Muscle layer of colon (tissue), 2 donors: ENCODE measurements around the gene CD274.
A peak's percentile ranks its signal among the peaks of the same experiment; 100 is the strongest.
"Not testable (repeated sequence)": the region's sequence is repeated elsewhere in the genome, so short reads cannot be mapped to it uniquely, and the experiment has no call there.

ENCODE experiments used
- H3K27ac ChIP-seq: one replicate; pipeline ENCODE4 v1.7.0; 2013; ENCODE audit warnings: low read depth, mild to moderate bottlenecking, low read length, moderate library complexity
- H3K27me3 ChIP-seq, 2 donors: one replicate each; pipeline ENCODE4 v1.7.0; 2013; ENCODE audit warnings: low read length in 2 of 2, mild to moderate bottlenecking in 2 of 2; ENCODE audit not compliant: insufficient read depth in 2 of 2, control insufficient read depth in 1 of 2
- H3K36me3 ChIP-seq: one replicate; pipeline ENCODE4 v1.7.0; 2013; ENCODE audit warnings: mild to moderate bottlenecking, low read length; ENCODE audit not compliant: insufficient read depth
- H3K4me1 ChIP-seq: one replicate; pipeline ENCODE4 v1.7.0; 2013; ENCODE audit warnings: mild to moderate bottlenecking, low read length; ENCODE audit not compliant: insufficient read depth
- H3K4me3 ChIP-seq, 2 donors: one replicate each; pipeline ENCODE4 v1.7.0; 2013; ENCODE audit warnings: low read length in 2 of 2, low read depth in 1 of 2, mild to moderate bottlenecking in 1 of 2, moderate library complexity in 1 of 2
- H3K9ac ChIP-seq: one replicate; pipeline ENCODE4 v1.7.0; 2013; ENCODE audit warnings: low read length
- H3K9me3 ChIP-seq: one replicate; pipeline ENCODE4 v1.7.0; 2013; ENCODE audit warnings: mild to moderate bottlenecking, low read length
- donor health status: abdominal sarcoma.
- donor health status: Adenocarcinoma of cecum.

CD274 gene

DNA sequence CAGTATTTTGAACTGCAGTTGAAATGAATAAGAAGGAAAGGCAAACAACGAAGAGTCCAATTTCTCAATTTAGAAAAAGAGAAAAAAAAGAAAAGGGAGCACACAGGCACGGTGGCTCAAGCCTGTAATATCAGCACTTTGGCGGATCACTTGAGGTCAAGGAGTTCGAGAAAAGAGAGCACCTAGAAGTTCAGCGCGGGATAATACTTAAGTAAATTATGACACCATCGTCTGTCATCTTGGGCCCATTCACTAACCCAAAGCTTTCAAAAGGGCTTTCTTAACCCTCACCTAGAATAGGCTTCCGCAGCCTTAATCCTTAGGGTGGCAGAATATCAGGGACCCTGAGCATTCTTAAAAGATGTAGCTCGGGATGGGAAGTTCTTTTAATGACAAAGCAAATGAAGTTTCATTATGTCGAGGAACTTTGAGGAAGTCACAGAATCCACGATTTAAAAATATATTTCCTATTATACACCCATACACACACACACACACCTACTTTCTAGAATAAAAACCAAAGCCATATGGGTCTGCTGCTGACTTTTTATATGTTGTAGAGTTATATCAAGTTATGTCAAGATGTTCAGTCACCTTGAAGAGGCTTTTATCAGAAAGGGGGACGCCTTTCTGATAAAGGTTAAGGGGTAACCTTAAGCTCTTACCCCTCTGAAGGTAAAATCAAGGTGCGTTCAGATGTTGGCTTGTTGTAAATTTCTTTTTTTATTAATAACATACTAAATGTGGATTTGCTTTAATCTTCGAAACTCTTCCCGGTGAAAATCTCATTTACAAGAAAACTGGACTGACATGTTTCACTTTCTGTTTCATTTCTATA is 602 bp upstream of the CD274 start:
- Histone ChIP-seq H3K27ac (peak overlapping the region; percentile 82), H3K27me3 (no peaks in the 10 kb centered on the region), H3K36me3 (no peaks in the 10 kb centered on the region), H3K9me3 (no peaks in the 10 kb centered on the region), H3K4me1 (no peaks in the 10 kb centered on the region), H3K4me3 (peak overlapping the region; percentile 78 to 83), H3K9ac (peak overlapping the region; percentile 62)

DNA sequence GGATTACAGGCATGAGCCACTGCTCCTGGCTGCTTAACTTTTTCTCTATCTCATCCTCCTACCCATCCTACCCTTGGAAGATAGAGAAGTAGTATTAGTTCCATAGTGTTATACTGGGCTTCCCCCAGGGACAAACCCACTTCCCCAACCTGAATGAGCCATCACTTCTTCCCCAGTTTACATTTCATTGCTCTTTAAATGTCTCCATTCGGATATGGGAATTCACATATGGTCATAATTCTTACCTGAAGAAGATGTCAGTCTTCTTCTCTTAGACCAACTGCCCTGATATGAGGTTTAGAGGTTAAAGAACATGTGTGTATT is 1.9 kb downstream of the CD274 start:
- no peaks in the 10 kb centered on the region for H3K9me3 ChIP-seq
- H3K36me3 ChIP-seq, result no peaks in the 10 kb centered on the region
- H3K9ac ChIP-seq, result no peak overlapping the region
- no peaks in the 10 kb centered on the region for H3K27me3 ChIP-seq
- H3K4me1 ChIP-seq, result no peaks in the 10 kb centered on the region
- H3K27ac ChIP-seq, result no peak overlapping the region
- H3K4me3 ChIP-seq, result no peak overlapping the region

DNA sequence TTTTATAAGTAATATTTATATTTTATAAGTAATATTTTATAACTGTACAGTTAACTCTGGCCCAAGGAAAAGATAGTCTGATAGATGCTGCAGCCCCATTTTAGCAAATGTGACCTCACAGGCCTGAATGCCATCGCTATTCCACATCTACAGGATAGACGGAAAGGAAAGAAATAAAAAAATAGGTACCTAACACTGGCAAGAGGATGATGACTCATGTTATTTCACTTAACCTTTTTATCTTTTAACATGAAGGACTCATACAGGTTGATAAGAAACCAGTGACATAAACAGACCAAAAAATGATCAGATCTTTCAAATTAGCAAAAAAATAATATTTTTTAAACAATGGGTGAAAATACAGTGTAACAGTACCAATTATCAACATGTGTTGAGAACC is 2.7 kb downstream of the CD274 start:
- Histone ChIP-seq H3K9me3 (no peaks in the 10 kb centered on the region), H3K36me3 (no peaks in the 10 kb centered on the region), H3K4me1 (no peaks in the 10 kb centered on the region), H3K4me3 (no peak overlapping the region), H3K27me3 (no peaks in the 10 kb centered on the region), H3K9ac (no peak overlapping the region), H3K27ac (no peak overlapping the region)

DNA sequence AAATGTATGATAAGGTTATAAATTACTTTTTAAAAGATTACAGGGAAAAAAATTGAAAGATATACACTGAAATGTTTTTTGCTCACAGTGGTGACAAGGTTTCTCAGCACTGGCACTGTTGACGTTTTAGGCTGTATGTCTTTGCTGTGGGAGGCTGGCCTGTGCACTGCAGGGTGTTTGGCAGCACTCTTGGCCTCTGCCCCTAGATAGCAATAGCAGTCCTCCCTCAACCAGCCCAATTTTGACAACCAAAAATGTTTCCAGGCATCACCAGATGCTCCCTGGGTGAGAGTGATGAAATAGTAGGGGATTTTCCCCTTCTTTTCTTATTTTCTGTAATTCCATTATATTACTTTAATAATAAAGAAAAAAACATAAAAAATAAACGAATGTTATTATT is 3.3 kb downstream of the CD274 start:
- Histone ChIP-seq H3K9ac (no peak overlapping the region), H3K27me3 (no peaks in the 10 kb centered on the region), H3K4me3 (no peak overlapping the region), H3K36me3 (no peaks in the 10 kb centered on the region), H3K4me1 (no peaks in the 10 kb centered on the region), H3K27ac (no peak overlapping the region), H3K9me3 (no peaks in the 10 kb centered on the region)

DNA sequence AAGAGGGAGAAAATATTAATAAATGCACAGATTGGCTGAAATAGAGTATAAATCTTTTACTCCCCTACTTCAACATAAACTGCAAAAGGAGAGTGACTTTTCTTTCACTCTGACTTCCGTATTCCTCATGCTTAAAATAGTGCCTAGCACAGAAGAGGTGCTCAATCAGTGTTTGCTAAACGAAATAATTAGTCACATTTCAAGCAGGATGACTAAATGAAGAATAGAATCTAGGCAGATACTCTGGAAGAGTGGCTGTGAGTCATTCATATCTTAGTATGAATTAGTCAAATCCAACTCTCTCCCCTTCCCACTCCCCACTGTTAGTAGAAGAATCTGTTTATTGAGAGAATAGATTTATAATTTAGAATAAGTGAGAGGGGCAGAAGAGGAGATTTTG is 4.8 kb downstream of the CD274 start:
- no peaks in the 10 kb centered on the region for H3K36me3 ChIP-seq
- no peaks in the 10 kb centered on the region for H3K9me3 ChIP-seq
- no peak overlapping the region for H3K4me3 ChIP-seq
- no peaks in the 10 kb centered on the region for H3K27me3 ChIP-seq
- H3K27ac ChIP-seq, result no peak overlapping the region
- no peaks in the 10 kb centered on the region for H3K4me1 ChIP-seq
- no peak overlapping the region for H3K9ac ChIP-seq

DNA sequence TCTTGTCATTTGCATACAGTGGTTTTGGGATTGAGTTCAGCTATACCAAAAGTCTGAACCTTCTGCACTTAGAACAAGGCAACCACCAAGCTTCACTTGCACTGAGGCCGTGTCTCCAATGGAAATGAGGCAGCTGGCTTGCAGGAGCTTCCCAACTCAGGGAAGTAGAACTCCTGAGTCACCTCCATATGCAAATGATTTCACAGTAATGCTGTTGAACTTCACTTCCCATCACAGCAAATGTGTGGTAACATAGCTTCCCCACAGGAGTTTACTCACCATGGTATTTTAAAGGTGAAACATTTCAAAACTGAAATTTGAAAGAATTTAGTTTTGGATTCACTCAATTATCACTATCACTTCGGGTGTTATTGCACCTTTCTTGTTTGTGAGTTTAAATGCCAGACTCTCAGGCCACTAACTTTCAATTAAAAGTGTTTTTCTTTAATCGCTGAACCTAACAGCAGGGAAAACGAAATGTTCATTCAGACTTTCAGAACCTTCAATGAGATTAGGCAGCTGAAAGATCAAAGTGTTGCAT is 9.0 kb downstream of the CD274 start:
- H3K27ac ChIP-seq, result no peak overlapping the region
- H3K27me3 ChIP-seq, result no peaks in the 10 kb centered on the region
- no peaks in the 10 kb centered on the region for H3K36me3 ChIP-seq
- H3K9ac ChIP-seq, result no peak overlapping the region
- no peak overlapping the region for H3K4me3 ChIP-seq
- no peaks in the 10 kb centered on the region for H3K4me1 ChIP-seq
- no peaks in the 10 kb centered on the region for H3K9me3 ChIP-seq

DNA sequence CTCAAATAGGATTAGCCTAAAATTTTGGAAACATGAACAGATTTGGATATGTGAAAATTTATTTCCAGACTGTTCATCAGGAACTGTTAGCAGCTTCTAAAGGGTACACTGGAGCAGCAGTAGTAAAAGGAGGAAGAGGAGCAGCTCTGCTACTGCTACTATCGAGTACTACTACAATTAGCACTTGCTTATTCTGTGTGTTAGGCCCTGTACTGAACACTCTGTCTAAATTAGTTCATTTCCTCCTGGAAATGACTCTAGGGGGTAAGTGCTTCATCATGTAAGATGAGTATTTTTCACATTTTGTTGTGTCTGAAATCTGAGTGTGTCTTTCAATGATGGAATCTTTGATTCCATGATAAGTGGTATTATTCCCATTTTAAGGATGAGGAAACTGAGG is 9.8 kb downstream of the CD274 start:
- no peaks in the 10 kb centered on the region for H3K4me1 ChIP-seq
- H3K27me3 ChIP-seq, result no peaks in the 10 kb centered on the region
- no peak overlapping the region for H3K27ac ChIP-seq
- no peaks in the 10 kb centered on the region for H3K36me3 ChIP-seq
- H3K4me3 ChIP-seq, result no peak overlapping the region
- no peak overlapping the region for H3K9ac ChIP-seq
- H3K9me3 ChIP-seq, result no peaks in the 10 kb centered on the region

DNA sequence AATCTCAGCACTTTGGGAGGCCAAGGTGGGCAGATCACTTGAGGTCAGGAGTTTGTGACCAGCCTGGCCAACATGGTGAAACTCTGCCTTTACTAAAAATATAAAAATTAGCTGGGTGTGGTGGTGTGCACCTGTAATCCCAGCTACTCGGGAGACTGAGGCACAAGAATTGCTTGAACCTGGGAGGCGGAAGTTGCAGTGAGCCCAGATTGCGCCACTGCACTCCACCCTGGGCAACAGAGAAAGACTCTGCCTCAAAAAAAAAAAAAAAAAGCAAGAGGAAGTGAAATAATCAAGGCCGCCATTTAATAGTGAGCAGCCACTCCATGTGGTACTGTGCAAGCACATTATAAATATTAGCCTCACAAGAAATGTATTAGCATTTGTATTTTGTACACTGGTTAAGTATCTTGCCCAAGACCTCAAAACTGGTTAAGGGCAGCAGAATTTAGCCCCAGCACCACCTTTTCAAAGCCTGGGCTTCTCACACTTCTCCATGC is 14.5 kb downstream of the CD274 start:
- H3K27me3 ChIP-seq, H3K4me3 ChIP-seq, H3K36me3 ChIP-seq, H3K4me1 ChIP-seq, H3K9me3 ChIP-seq, H3K9ac ChIP-seq, H3K27ac ChIP-seq: not testable (repeated sequence)

DNA sequence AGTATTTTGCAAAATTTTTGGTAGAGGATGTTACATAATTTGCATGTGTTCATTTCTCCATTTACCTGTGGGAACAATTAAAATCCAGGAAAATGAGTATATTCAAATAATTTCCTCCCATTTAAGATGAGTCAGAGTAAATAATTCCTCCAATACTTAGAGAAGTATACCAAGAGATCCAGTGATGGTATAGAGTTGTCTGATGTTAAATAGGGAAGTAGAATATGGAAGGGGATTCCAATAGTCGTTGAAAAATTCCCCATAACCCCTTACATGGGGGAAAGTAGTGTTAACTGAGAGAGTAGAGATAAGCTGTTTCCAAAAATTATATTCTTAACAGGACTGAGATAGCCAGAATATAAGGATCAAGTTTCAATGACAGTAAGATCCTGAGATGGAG is 15.7 kb downstream of the CD274 start:
- Histone ChIP-seq H3K27ac (no peak overlapping the region), H3K36me3 (no peaks in the 10 kb centered on the region), H3K27me3 (no peaks in the 10 kb centered on the region), H3K4me3 (no peak overlapping the region), H3K9me3 (no peaks in the 10 kb centered on the region), H3K9ac (no peak overlapping the region), H3K4me1 (peaks cover 6% of the 10 kb centered on the region)

DNA sequence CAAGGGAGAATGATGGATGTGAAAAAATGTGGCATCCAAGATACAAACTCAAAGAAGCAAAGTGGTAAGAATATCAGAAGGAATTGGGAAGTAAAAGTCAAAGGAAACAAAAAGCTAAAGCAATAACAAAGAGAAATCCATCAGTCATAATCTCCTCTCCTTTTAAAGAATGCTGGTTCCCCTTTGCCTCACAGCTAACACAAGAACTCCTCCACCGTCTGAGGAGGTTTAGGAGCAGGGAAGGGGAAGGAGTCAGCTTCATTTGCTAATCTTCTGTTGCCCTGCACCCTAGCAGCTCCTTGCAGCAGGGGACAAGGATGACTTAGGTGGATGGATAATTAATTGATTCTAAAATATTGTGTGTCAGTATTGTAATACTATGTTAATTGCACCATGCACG is 16.4 kb downstream of the CD274 start:
- Histone ChIP-seq H3K27ac (no peak overlapping the region), H3K27me3 (no peaks in the 10 kb centered on the region), H3K4me1 (peaks cover 6% of the 10 kb centered on the region), H3K9ac (no peak overlapping the region), H3K9me3 (no peaks in the 10 kb centered on the region), H3K4me3 (no peak overlapping the region), H3K36me3 (no peaks in the 10 kb centered on the region)

DNA sequence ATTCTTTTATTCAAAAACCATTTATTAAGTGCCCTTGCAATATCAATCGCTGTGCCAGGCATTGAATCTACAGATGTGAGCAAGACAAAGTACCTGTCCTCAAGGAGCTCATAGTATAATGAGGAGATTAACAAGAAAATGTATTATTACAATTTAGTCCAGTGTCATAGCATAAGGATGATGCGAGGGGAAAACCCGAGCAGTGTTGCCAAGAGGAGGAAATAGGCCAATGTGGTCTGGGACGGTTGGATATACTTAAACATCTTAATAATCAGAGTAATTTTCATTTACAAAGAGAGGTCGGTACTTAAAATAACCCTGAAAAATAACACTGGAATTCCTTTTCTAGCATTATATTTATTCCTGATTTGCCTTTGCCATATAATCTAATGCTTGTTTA is 18.5 kb downstream of the CD274 start:
- Histone ChIP-seq H3K4me1 (peaks cover 6% of the 10 kb centered on the region), H3K9ac (no peak overlapping the region), H3K9me3 (no peaks in the 10 kb centered on the region), H3K4me3 (no peak overlapping the region), H3K27ac (no peak overlapping the region), H3K27me3 (no peaks in the 10 kb centered on the region), H3K36me3 (no peaks in the 10 kb centered on the region)

DNA sequence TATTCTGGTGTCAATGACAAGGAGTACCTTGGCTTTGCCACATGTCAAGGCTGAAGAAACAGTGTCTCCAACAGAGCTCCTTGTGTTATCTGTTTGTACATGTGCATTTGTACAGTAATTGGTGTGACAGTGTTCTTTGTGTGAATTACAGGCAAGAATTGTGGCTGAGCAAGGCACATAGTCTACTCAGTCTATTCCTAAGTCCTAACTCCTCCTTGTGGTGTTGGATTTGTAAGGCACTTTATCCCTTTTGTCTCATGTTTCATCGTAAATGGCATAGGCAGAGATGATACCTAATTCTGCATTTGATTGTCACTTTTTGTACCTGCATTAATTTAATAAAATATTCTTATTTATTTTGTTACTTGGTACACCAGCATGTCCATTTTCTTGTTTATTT is 19.8 kb downstream of the CD274 start:
- H3K9me3 ChIP-seq, result no peaks in the 10 kb centered on the region
- H3K27me3 ChIP-seq, result no peaks in the 10 kb centered on the region
- H3K4me3 ChIP-seq, result no peak overlapping the region
- H3K9ac ChIP-seq, result no peak overlapping the region
- H3K27ac ChIP-seq, result no peak overlapping the region
- no peaks in the 10 kb centered on the region for H3K36me3 ChIP-seq
- peaks cover 6% of the 10 kb centered on the region for H3K4me1 ChIP-seq
